ENCODE results near the gene POLD4.

The POLD4 gene

DNA sequence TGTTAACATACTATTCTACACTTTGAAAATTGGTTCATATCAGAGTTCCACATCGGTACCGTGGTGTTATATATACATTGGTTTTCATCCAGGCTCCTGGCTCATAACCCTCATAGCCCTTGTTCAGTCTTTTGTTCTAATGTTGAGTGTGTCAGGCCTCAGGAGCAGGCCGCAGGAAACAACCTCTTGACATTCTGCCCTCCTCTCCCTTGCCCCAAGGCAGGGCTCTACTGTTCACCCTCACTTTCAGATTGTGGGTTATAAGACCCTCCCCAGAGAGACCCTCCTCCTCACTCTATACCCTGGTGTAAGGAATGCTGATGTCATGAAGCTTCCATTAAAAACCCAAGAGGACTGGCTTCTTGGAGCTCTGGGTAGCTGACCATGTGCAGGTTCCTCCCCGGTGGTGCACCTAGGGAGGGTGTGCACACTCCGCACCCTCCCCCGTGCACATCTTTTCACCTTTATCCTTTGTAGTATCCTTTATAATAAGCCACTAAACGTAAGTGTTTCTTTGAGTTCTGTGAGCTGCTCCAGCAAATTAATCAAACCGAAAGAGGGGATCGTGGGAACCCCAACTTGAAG, 37.9 kb downstream of the POLD4 start:
- no peaks in the 10 kb centered on the region for H3K36me3 ChIP-seq (ENCODE audit: insufficient read depth)
- no peak overlapping the region for H3K9ac ChIP-seq
- no peak overlapping the region for H3K4me3 ChIP-seq (IDR thresholded peaks at IDR 0.05; ENCODE audit: insufficient read depth, low read depth, low read length)
- H3K79me2 ChIP-seq (ENCODE audit: insufficient read depth, low read depth) = no peaks in the 10 kb centered on the region
- H3K27ac ChIP-seq = no peak overlapping the region
- H2AFZ ChIP-seq (ENCODE audit: low read depth) = no peak overlapping the region
- H3K27me3 ChIP-seq (ENCODE audit: insufficient read depth, low read depth) = no peaks in the 10 kb centered on the region; the same call in 1 of the 2 replicates
- H3K4me2 ChIP-seq = 0 out of 2 replicates have a peak overlapping the region, but pooled peaks have one; percentile 96
- no peak for TF ChIP-seq CTCF (conservative IDR thresholded peaks at IDR 0.05; ENCODE audit: low read depth, low read length)
- H3K4me1 ChIP-seq (ENCODE audit: low read depth, poor library complexity, severe bottlenecking) = peaks cover 11% of the 10 kb centered on the region
- no peaks in the 10 kb centered on the region for H4K20me1 ChIP-seq (ENCODE audit: insufficient read depth)

DNA sequence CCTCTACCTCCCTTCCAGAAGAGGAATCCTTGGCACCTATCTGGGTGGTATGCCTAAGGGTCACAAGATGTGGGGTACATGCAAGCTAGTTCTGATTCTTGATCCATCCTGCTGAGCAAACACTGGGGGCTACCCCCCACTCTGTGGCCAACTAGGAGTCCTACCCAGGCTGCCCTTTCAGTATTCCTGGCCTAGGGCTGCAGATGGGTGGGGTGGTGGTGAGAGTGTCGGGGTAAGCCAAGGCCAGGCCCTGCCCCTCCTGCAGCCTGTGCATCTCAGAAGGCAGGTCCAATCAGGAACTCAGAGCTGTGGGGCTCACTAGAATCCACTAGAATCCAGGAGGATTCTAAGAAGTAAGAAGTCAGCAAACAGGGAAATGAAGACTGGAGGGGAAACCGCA, 39.1 kb downstream of the POLD4 start:
- no peak overlapping the region for H2AFZ ChIP-seq (ENCODE audit: low read depth)
- no peaks in the 10 kb centered on the region for H3K79me2 ChIP-seq (ENCODE audit: insufficient read depth, low read depth)
- H3K27me3 ChIP-seq (ENCODE audit: insufficient read depth, low read depth) = no peaks in the 10 kb centered on the region; the same call in 1 of the 2 replicates
- H3K4me2 ChIP-seq = no peak overlapping the region
- H3K27ac ChIP-seq = no peak overlapping the region
- H3K36me3 ChIP-seq (ENCODE audit: insufficient read depth) = no peaks in the 10 kb centered on the region
- H3K4me3 ChIP-seq (IDR thresholded peaks at IDR 0.05; ENCODE audit: insufficient read depth, low read depth, low read length) = no peak overlapping the region
- TF ChIP-seq CTCF (conservative IDR thresholded peaks at IDR 0.05; ENCODE audit: low read depth, low read length) = no peak
- H3K9ac ChIP-seq = no peak overlapping the region
- no peaks in the 10 kb centered on the region for H4K20me1 ChIP-seq (ENCODE audit: insufficient read depth)
- peaks cover 11% of the 10 kb centered on the region for H3K4me1 ChIP-seq (ENCODE audit: low read depth, poor library complexity, severe bottlenecking)

GRCh38 chr11:67313125-67313890, 40.0 kb downstream of the POLD4 start:
- Histone ChIP-seq H2AFZ (ENCODE audit: low read depth) (no peak overlapping the region), H3K4me3 (IDR thresholded peaks at IDR 0.05; ENCODE audit: insufficient read depth, low read depth, low read length) (no peak overlapping the region), H3K36me3 (ENCODE audit: insufficient read depth) (no peaks in the 10 kb centered on the region), H3K79me2 (ENCODE audit: insufficient read depth, low read depth) (no peaks in the 10 kb centered on the region), H4K20me1 (ENCODE audit: insufficient read depth) (no peaks in the 10 kb centered on the region), H3K9ac (no peak overlapping the region), H3K4me2 (no peak overlapping the region), H3K4me1 (ENCODE audit: low read depth, poor library complexity, severe bottlenecking) (peaks cover 5% of the 10 kb centered on the region), H3K27ac (no peak overlapping the region), H3K27me3 (ENCODE audit: insufficient read depth, low read depth) (no peaks in the 10 kb centered on the region)
- no peak for TF ChIP-seq CTCF (conservative IDR thresholded peaks at IDR 0.05; ENCODE audit: low read depth, low read length)

DNA sequence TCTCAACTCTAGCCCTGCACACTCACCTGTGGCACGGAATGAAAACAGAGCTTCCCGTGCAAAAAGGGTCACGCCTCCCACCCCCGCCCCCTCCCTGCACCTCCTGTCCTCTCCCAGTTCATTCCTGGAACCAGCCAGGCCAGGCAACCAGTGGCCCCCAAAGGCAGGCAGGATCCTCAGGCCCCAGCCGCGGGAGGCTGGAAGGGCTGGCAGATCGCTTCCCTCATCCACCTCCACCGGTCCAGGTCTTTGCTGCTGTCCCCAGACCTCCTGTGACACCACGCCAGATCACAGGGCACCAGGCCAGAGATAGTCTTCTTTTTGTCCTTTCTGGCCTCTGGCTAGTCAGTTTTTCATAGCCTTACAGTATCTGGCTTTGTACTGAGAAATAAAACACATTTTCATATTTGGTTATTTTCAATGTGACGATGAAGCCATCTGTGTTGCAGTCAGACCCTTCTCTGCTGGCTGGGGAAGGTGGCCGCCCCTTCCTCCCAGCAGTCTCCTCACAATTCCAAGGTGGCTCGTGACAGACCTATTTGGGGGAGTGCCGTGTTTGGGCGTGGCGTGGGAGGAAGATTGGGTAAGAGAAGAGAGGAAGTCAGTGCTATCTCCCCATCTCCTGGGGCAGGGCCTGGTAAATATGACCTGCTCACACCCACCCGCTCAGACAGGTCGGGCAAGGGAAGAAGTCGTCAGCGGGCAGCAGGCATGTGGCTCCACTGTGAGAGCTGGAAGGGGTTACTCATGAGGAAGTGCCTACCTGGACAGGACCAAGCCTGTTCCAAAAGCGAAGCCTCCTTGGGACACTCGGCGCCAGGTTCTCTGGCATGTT, 40.9 kb downstream of the POLD4 start:
- Histone ChIP-seq H2AFZ (ENCODE audit: low read depth) (no peak overlapping the region), H3K27ac (no peak overlapping the region)

More for the DNA sequence above, 40.9 kb downstream of the POLD4 start:
- Histone ChIP-seq H3K4me3 (IDR thresholded peaks at IDR 0.05; ENCODE audit: insufficient read depth, low read depth, low read length) (no peak overlapping the region), H3K27me3 (ENCODE audit: insufficient read depth, low read depth) (no peaks in the 10 kb centered on the region), H3K36me3 (ENCODE audit: insufficient read depth) (no peaks in the 10 kb centered on the region), H3K4me2 (no peak overlapping the region), H3K4me1 (ENCODE audit: low read depth, poor library complexity, severe bottlenecking) (peaks cover 4% of the 10 kb centered on the region), H4K20me1 (ENCODE audit: insufficient read depth) (no peaks in the 10 kb centered on the region), H3K79me2 (ENCODE audit: insufficient read depth, low read depth) (no peaks in the 10 kb centered on the region), H3K9ac (no peak overlapping the region)
- no peak for TF ChIP-seq CTCF (conservative IDR thresholded peaks at IDR 0.05; ENCODE audit: low read depth, low read length)
